ENCODE data around the gene SEPTIN10.

The SEPTIN10 gene

DNA sequence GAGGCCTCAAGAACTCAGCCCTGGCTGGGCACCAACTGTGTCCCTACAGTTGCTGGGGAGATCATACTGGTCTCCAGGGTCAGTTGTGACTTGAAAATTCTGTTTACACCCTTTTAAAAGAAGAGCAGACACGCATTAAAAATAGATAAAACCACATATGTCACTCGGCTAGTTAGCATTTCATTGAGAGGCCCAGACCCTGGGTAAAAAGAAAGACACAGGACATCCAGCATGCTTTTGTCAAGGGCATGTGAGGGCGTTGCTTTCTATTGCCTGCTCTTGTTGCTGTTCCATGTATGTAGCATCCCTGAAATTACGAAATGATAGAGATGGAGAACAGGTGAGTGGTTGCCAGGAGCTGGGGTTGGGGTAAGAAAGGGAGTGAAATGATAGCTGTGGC, 94.3 kb downstream of the SEPTIN10 start:
- DNase-seq = no peak

DNA sequence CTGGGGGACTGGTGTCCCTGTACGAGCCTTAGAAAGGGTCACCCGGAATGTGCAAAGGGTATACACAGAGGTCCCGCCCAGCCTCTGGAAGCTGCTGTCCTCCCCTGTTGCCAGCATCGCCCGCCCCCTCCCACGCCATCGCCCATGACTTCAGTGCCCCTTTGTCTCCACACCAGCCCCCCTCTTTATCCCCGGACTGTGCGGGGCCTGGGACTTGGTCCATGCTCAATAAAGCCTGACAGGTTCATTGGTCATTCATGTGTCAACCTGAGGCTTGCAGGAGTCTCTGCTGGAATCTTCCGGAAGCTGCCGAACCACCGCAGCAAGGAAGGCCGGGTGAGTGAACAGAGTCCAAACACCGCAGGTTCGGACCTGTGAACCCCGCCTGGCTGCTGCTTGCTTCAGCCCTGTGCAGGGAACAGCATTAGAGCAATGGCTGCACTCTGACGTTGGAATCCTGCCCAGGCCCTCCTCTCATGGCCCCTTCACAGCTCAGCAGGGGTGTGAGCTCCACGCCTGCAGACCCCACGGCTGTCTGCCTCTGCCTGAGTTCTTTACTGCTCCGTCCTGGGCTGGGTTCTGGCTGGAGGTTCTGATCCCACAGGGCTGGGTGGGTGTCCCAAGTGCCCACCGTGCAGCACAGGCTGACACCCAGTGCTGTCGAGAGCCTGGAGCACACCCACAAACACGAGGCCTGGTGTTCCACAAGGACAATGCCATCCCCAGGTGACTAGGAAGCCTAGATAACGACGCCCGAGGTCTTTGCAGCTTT, 96.5 kb downstream of the SEPTIN10 start:
- no peak for DNase-seq

DNA sequence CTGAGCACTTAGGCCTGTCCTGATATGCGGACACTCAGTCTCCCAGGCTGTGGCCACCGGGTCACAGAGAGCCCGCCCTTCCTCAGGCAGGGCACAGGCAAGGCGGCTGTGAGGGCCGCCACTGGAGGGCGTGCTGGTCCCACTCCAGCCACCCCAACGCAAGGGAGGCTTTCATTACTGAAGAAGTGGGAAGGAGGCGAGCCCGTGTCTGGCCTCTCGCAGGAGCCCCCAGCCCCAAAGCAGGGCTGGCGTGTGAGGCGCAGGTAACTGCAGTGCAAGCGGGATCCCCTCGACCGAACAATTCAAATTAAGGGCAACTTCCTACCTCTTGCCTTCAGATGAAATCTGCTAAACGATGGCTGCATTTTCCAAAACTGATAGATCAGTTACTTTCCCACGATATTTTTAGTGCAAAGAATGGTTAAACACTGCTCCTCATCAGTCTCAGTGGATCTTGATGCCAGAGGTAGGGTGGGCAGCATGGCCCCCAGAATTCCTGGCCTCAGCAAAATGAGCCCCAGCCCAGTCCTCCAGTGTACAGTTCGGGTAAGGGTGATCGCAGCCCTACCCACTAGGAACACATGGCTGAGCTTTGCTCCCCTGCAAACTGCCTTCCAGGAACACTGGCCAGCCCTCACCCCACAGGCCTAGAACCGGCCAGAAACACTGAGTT, 97.2 kb downstream of the SEPTIN10 start:
- no peak for DNase-seq

GRCh38 chr2:109514857-109515256, 98.9 kb downstream of the SEPTIN10 start:
- DNase-seq = no peak

DNA sequence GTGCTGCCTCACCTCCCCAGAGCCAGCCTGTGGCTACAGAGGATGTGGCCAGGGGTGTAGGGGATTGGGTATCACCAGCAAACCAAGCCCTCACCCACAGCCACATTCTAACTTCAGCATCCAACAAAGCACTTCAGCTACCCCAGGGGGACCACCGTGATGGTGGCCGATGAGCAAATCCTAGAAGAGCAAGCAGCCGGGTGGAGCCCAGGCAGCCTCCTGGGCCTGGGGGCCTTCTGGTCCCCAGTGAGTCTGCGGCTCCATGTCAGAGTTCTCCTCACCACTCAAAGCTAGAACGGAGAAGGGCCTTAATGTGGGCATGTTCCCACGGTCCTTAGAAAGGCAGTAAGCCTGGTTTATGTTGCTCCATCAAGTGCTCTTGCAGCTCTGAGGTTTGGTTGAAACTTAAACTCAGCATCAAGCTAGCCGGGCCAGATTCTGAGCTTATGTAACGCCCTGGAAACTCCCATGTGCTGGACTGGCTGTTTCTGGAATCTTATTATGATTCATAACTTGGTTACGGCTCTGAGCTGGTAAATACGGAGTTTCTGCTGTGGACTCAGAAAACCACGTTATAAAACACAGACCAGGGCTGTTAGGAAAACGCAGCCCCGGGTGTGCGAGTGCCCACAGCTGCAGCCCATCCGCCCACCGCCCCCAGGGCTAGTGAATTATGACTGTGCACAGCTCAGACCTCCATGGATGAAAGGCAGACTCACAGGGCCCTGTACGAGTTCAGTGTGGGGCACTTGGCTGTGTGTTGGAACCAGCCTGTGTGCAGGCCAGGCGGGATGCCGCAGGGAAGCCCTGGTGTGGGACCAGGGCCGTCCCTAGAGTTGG, 99.8 kb downstream of the SEPTIN10 start:
- DNase-seq = no peak

GRCh38 chr2:109513230-109513629, 100.5 kb downstream of the SEPTIN10 start:
- DNase-seq = no peak

DNA sequence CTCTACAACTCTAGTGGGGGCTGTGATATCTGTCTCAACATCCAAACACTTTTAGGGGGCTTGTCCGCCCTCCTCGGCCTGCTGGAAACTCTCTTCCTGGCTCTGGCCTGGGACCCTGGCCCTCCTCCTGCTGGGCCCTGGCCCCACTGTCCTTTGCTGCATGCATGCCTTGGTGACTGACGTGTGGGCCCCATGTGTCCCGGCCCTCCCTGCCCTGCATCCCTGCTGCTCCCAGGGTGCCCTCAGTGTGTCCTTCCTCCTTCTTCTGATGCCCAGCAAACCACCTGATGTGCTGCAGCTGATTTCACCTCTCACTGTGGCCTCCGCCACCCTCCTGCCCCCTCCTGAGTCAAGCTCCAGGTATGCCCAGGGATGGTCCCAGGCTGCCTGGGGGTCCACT, 101.7 kb downstream of the SEPTIN10 start:
- DNase-seq = no peak

GRCh38 chr2:109511168-109511567, 102.6 kb downstream of the SEPTIN10 start:
- no peak for DNase-seq

DNA sequence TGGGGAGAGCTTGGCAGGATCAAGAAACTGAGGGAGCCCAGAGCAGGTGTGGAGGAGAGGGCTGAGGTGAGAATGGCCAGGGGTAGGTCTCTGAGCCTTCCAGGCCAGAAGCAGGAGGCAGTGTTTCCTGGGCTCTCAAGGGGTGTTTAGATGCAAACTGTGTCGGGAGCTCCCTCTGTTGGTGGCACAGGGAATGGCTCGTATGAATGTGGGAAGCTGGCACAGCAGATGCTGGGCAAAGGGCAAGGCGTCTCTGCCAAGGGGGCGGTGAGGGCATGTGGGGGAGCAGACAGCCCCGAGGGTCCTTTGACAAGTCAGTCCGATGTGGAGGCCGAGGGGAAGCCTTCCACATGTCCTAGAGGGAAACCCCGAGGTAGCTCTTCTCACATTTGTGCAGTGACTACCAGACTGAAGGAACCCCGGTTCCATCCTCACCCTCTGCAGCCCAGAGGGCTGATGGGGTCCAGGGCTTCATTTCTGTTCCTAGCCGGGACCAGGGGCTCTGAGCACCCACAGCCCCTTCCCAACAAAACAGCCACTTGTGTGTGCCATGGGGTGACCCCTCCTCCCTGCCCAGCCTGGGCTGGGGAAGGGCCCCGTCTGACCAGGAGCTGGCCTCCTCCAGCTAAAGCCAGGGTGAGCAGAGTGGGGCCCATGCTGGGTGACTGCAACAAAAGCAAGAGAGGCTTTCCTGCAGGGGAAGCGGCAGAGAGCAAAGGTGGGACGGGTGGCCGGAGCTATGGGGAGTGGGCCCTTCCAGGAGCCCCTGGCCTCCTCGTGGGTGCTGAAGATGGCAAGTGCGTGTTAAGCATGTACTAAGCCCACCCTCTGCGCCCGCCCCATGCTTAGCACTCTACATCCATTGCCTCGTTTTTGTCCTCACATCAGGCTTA, 103.4 kb downstream of the SEPTIN10 start:
- DNase-seq = peak; percentile 71

- DNase-seq = no peak
These were observed 105.2 kb downstream of the SEPTIN10 start for GRCh38 chr2:109508556-109508955.

DNA sequence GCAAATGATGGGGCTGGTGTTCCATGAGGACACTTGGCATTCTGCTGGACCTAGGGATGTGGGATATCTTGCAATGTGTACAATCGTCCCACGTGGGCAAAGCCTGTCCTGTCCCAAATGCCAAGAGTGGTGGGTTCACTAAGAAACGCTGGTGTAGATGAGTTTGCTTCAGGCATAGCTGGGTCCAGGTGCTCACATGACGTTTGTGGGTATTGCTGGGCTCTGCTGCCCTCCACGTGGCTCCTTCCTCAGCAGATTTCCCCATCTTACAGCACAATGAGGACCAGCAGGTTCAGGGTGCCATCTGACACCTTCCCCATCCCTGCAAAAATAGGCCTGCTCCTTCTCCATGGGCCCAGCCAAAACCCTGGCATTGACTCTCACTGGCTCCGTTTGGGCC, 105.9 kb downstream of the SEPTIN10 start:
- DNase-seq = no peak

DNA sequence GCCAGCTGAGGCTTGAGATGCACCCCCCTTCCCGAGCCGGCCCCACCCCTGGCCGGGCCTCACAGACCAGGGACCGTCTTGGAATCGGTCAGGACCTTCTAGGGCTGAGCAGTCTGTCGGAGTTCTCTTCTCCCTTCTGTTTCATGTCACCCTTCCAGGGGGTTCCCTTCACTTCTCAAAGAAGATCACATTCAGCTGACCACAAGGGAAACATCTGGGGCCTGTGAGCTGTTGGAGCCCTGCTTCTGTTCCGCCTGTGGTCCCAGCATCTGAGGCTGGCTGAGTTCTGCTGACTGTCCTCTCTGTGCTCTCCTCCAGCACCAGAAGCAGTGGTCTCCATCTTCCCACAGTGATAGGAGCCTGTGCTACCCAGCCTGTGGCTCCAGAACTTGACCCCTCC, 106.5 kb downstream of the SEPTIN10 start:
- DNase-seq = no peak

DNA sequence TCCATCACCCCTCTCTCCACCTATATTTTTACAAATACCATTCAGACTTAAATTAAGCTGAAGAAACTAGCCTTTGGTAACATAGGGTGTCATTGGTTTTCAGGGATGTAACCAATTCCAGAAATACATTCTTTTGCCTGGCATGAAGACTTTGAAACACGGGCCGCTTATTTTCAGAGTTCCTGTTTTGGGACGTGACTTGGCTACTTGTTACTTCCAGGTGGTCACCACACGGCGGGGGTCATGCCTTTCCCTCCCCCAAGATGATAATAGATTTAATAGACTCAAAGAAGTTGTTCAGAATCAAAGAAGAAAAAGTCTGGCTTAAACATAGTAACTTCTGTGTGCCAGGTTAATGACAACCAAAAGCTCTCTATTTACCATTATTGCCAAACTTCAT, 110.6 kb downstream of the SEPTIN10 start:
- no peak for DNase-seq

GRCh38 chr2:109501461-109501860, 112.3 kb downstream of the SEPTIN10 start:
- DNase-seq = no peak

GRCh38 chr2:109500910-109501309, 112.9 kb downstream of the SEPTIN10 start:
- DNase-seq = no peak

DNA sequence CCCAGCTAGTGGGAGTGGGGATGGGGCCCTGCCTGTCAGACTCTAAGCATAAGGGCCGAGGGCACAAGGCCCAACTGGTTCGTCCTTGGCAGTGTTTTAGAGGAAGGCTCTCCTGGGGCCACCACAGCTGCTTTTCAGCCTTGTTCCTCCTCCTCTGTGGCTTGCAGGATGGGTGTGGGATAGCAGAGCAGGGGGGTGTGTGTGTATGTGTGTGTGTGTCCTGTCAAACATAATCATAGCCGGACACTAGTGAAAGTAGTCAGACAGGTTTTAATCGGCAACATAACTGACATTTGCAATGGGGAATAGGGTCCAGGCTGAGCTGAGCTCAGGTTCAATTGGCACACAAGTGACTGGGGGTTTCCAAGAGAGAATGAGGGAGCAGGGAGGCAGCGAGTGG, 114.2 kb downstream of the SEPTIN10 start:
- DNase-seq = no peak

DNA sequence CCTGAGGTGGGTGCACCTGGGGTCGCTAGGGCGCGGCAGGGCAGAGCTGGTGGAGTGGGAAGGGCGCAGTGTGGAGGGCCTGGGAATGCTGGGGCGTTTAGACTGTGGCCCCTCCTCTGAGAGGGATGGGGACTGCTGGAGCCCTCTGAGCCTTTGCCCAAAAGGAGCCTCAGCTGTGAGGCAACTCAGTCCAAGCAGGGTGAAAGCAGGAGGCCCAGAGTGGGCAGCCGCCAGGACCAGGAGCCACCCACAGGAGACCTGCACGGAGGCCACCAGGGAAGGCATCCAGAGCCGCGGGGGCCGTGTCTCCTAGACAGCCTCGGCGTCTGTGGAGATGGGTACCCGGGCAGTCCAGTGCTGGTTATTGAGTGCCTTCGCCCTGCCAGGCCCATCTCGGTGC, 114.9 kb downstream of the SEPTIN10 start:
- DNase-seq = no peak

DNA sequence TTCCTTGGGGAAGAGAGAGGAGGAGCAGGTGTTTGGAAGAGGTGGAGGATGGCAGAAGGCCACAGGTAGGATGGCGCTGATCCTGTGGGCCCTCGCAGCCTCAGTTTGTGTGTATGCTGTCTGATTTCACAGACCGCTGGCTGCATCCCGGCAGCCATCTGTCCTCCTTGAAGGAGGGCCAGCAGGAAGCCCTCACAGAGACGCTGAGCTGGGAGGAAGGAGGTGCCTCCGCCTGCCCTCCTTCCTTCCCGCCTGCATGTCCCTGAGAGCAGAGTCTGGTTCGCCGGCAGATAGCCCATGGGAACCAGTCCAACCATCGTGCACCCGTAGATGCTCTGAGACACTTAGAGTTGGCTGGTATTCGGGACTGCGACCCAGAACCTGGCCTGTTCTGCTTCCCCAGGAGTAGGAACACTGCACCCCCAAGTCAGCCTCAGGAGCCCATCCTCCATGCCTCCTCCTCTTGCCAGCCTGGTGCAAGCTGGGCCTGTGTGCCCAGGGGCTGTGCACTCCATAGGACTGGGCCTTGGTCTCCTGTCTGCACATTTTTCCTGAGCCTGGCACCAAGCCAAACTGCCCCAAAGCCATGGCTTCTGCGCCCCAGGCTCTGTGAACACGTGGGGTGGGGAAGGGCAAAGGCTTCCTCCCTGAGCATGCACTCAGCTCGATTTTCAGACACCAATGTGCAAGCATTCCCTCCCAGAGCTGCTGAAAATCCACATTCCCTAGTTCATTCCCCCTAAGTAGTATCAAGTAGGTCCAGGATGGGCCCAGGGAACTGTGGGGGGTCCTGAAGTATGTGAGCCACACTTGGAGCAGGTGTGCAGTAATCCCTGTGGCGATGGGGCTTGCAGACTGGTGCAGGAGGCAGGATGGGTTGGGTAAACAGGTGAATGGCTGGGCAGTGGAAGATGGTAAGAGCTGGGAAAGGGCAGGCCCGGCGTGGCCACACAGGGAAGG, 115.6 kb downstream of the SEPTIN10 start:
- no peak for DNase-seq

DNA sequence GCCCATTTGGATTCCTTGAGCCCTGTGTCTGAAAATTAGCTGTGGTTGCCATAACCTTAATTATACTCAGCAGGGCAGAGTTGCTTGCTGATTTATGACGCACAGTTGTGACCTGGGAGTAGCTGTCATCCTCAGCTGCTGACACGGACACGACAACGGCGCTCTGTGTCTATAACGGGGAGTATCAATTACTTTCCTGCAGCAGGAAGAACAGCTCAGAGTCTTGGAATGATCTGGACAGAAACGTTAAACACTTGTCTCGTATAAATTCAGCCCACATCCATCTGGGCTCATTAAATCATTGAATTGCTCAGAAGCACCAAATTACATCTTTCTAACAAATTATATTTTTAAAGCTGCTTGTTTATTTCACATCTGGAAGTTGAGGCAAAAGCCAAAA, 116.3 kb downstream of the SEPTIN10 start:
- no peak for DNase-seq

DNA sequence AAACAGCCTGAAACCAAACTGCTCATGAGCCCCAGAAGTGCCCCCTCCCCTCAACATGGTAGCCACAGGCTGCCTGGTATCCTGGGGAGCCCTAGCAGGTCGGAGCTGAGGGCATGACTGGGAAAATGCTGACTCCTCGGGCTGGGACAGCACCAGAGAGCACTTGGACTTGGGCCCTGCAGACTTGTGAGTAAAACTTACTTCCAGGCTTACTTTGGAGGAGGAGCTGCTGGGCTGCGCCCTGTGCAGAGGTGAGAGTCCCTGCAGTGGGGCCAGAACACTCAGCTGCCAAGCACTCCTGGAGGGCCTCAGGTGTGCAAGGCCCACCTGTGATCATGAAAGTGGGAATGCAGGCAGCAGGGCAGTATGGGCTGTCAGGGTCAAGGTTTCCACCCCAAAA, 119.4 kb downstream of the SEPTIN10 start:
- no peak for DNase-seq

DNA sequence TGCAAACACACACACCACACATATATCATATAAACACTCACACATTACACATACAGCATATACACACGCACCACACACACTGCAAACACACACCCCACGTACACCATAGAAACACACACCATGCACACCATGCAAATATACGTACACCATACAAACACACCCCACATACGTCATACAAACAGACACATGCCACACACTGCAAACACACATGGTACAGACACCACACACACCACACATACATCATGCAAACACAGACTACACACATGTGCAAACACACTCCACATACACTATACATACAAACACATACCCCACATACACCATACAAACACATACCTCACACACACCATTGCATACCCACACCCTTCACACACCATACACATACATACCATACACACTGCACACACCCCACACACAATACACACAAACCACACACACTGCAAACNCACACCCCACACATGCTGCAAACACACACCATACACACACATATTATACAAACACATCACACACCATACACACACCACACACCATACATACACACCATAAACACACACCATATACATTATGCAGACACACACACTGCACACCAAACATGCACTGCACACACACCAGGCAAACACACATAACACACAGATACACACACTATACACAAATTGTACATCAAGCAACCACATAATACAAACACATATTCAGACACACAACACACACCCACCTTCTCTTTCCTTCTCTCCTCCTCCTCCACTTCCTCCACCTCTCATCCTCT, 120.4 kb downstream of the SEPTIN10 start:
- DNase-seq = no peak

Data from stimulated activated CD4-positive, alpha-beta T cell treated with anti-CD3 and anti-CD28 coated beads, Interleukin-12 subunit alpha, Interleukin-12 subunit beta, amount 100 ng/mL, for 4 hours (primary cell).